ENCODE data around the gene WIPF2. TPM values are rescaled to one million over a fixed set of nuclear protein-coding genes. Genes with fewer than 3 reads are reported as not detected.

WIPF2 gene
- total and polyA plus RNA-seq, 2 donors from 2014 or later, result 9.9 to 36.4 TPM

DNA sequence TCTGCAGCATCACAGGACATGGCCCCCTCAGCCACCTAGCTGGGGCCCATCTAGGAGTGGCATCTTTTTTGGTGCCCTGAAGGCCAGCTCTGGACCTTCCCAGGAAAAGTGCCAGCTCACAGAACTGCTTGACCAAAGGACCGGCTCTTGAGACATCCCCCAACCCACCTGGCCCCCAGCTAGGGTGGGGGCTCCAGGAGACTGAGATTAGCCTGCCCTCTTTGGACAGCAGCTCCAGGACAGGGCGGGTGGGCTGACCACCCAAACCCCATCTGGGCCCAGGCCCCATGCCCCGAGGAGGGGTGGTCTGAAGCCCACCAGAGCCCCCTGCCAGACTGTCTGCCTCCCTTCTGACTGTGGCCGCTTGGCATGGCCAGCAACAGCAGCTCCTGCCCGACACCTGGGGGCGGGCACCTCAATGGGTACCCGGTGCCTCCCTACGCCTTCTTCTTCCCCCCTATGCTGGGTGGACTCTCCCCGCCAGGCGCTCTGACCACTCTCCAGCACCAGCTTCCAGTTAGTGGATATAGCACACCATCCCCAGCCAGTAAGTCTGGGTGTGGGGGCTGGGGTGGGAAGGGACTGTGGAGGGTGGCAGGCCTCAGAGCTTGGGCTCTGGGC, 111.9 kb downstream of the WIPF2 start:
- no peak for FAIRE-seq
- no peak for DNase-seq
- intact Hi-C loops (cut with DNase I), result no loop called here
- no peaks in the 10 kb centered on the region for H3K36me3 ChIP-seq (ENCODE audit: control insufficient read depth in 2 of 3, insufficient read depth in 3 of 3, low read length in 3 of 3)
- peak overlapping the region in 1 of 3 donors; percentile 46 for H3K9ac ChIP-seq (ENCODE audit: low read length in 3 of 3)
- peak overlapping the region; percentile 73 to 89 for H3K27ac ChIP-seq (ENCODE audit: low read depth in 2 of 2, low read length in 2 of 2)
- no peaks in the 10 kb centered on the region for H3K9me3 ChIP-seq (ENCODE audit: control insufficient read depth in 2 of 3, insufficient read depth in 1 of 3, low read length in 3 of 3)
- TF ChIP-seq, protein P1, sequence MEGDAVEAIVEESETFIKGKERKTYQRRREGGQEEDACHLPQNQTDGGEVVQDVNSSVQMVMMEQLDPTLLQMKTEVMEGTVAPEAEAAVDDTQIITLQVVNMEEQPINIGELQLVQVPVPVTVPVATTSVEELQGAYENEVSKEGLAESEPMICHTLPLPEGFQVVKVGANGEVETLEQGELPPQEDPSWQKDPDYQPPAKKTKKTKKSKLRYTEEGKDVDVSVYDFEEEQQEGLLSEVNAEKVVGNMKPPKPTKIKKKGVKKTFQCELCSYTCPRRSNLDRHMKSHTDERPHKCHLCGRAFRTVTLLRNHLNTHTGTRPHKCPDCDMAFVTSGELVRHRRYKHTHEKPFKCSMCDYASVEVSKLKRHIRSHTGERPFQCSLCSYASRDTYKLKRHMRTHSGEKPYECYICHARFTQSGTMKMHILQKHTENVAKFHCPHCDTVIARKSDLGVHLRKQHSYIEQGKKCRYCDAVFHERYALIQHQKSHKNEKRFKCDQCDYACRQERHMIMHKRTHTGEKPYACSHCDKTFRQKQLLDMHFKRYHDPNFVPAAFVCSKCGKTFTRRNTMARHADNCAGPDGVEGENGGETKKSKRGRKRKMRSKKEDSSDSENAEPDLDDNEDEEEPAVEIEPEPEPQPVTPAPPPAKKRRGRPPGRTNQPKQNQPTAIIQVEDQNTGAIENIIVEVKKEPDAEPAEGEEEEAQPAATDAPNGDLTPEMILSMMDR (IDR thresholded peaks at IDR 0.05; ENCODE audit: borderline replicate concordance, extremely low read depth, insufficient read depth), result no peak
- no peaks in the 10 kb centered on the region for H3K27me3 ChIP-seq (ENCODE audit: control insufficient read depth, insufficient read depth, low read length)
- peaks cover 3 to 77% (median 63%) of the 10 kb centered on the region in 3 donors for H3K4me1 ChIP-seq (ENCODE audit: control insufficient read depth in 2 of 3, insufficient read depth in 2 of 3, low read depth in 1 of 3, low read length in 3 of 3)
- no peak overlapping the region for H3K4me3 ChIP-seq (ENCODE audit: low read length in 3 of 3)

GRCh38 chr17:40331743-40332641, 112.9 kb downstream of the WIPF2 start:
- Histone ChIP-seq H3K9ac (ENCODE audit: low read length in 3 of 3) (peak overlapping the region in 1 of 3 donors; percentile 63), H3K36me3 (ENCODE audit: control insufficient read depth in 2 of 3, insufficient read depth in 3 of 3, low read length in 3 of 3) (no peaks in the 10 kb centered on the region), H3K9me3 (ENCODE audit: control insufficient read depth in 2 of 3, insufficient read depth in 1 of 3, low read length in 3 of 3) (no peaks in the 10 kb centered on the region), H3K4me3 (ENCODE audit: low read length in 3 of 3) (peak overlapping the region in 1 of 3 donors; percentile 19), H3K27ac (ENCODE audit: low read depth in 2 of 2, low read length in 2 of 2) (peak overlapping the region; percentile 73 to 89), H3K4me1 (ENCODE audit: control insufficient read depth in 2 of 3, insufficient read depth in 2 of 3, low read depth in 1 of 3, low read length in 3 of 3) (peaks cover 3 to 68% (median 53%) of the 10 kb centered on the region in 3 donors), H3K27me3 (ENCODE audit: control insufficient read depth, insufficient read depth, low read length) (no peaks in the 10 kb centered on the region)
- DNase-seq (peak in 3 of 5 donors; percentile 70 to 97 (median 80)), FAIRE-seq (no peak)
- TF ChIP-seq, protein P1 (IDR thresholded peaks at IDR 0.05; ENCODE audit: borderline replicate concordance, extremely low read depth, insufficient read depth), result no peak
- intact Hi-C loops (cut with DNase I), result no loop called here

Small RNA genes within 50 kb of the gene (microRNA-seq; reads per million reads assigned to microRNA genes)
- gene MIR6867, result not detected

Other genes with a start within 250 kb of the WIPF2 start
- gene PSMD3, start 238.5 kb upstream of the WIPF2 start, total RNA-seq, result 66.4 TPM
- gene PSMD3, start 238.5 kb upstream of the WIPF2 start, polyA plus RNA-seq (ENCODE audit: insufficient read depth, low read depth, low replicate concordance), result 63.6 TPM
- gene CSF3, start 203.9 kb upstream of the WIPF2 start, total RNA-seq, result not detected
- not detected for gene CSF3, start 203.9 kb upstream of the WIPF2 start, polyA plus RNA-seq (ENCODE audit: insufficient read depth, low read depth, low replicate concordance)
- gene MED24, start 164.9 kb upstream of the WIPF2 start, total RNA-seq, result 66.3 TPM
- gene MED24, start 164.9 kb upstream of the WIPF2 start, polyA plus RNA-seq (ENCODE audit: insufficient read depth, low read depth, low replicate concordance), result 53.7 TPM
- gene THRA, start 156.3 kb upstream of the WIPF2 start, total RNA-seq, result 63.9 TPM
- 40.8 TPM for gene THRA, start 156.3 kb upstream of the WIPF2 start, polyA plus RNA-seq (ENCODE audit: insufficient read depth, low read depth, low replicate concordance)
- 30.8 TPM for gene NR1D1, start 118.7 kb upstream of the WIPF2 start, total RNA-seq
- gene NR1D1, start 118.7 kb upstream of the WIPF2 start, polyA plus RNA-seq (ENCODE audit: insufficient read depth, low read depth, low replicate concordance), result 7.1 TPM
- gene MSL1, start 97.3 kb upstream of the WIPF2 start, total RNA-seq, result 75.4 TPM
- gene MSL1, start 97.3 kb upstream of the WIPF2 start, polyA plus RNA-seq (ENCODE audit: insufficient read depth, low read depth, low replicate concordance), result 34.9 TPM
- gene CASC3, start 78.8 kb upstream of the WIPF2 start, total RNA-seq, result 90.8 TPM
- 32.2 TPM for gene CASC3, start 78.8 kb upstream of the WIPF2 start, polyA plus RNA-seq (ENCODE audit: insufficient read depth, low read depth, low replicate concordance)
- gene RAPGEFL1, start 41.8 kb upstream of the WIPF2 start, total RNA-seq, result 4.3 TPM
- 0.99 TPM for gene RAPGEFL1, start 41.8 kb upstream of the WIPF2 start, polyA plus RNA-seq (ENCODE audit: insufficient read depth, low read depth, low replicate concordance)
- gene CDC6, start 68.6 kb downstream of the WIPF2 start, total RNA-seq, result 1.7 TPM
- gene CDC6, start 68.6 kb downstream of the WIPF2 start, polyA plus RNA-seq (ENCODE audit: insufficient read depth, low read depth, low replicate concordance), result 0.49 TPM
- 45.7 TPM for gene RARA, start 89.9 kb downstream of the WIPF2 start, total RNA-seq
- 22.5 TPM for gene RARA, start 89.9 kb downstream of the WIPF2 start, polyA plus RNA-seq (ENCODE audit: insufficient read depth, low read depth, low replicate concordance)
- 2.6 TPM for gene GJD3, start 145.4 kb downstream of the WIPF2 start, total RNA-seq
- not detected for gene GJD3, start 145.4 kb downstream of the WIPF2 start, polyA plus RNA-seq (ENCODE audit: insufficient read depth, low read depth, low replicate concordance)
- 2.7 TPM for gene TOP2A, start 198.6 kb downstream of the WIPF2 start, total RNA-seq
- 0.82 TPM for gene TOP2A, start 198.6 kb downstream of the WIPF2 start, polyA plus RNA-seq (ENCODE audit: insufficient read depth, low read depth, low replicate concordance)
- 743 TPM for gene IGFBP4, start 224.1 kb downstream of the WIPF2 start, total RNA-seq
- 545 TPM for gene IGFBP4, start 224.1 kb downstream of the WIPF2 start, polyA plus RNA-seq (ENCODE audit: insufficient read depth, low read depth, low replicate concordance)